SK-N-SH treated with all-trans-retinoic acid at 6 μM for 48 hours (cell line): ENCODE results near the gene EFNA3.

Experiments used
- ATAC-seq: fragments of 200-7000 bp; cut with Tn5 transposase; 3 replicates; pipeline ENCODE4 v1.9.1; 2020; ENCODE audit warnings: mild to moderate bottlenecking, moderate library complexity
- ARNTL ChIP-seq: fragments of 450-650 bp; formaldehyde crosslinking; IDR thresholded peaks from 2 replicates; pipeline ENCODE4 v1.5.0; 2020; ENCODE audit warnings: low read depth, mild to moderate bottlenecking, moderate library complexity, borderline replicate concordance
- BACH2 ChIP-seq: fragments of 250-450 bp; sonication (Bioruptor Pico); IDR thresholded peaks from 2 replicates; pipeline ENCODE4 v1.9.0; 2021; ENCODE audit warnings: mild to moderate bottlenecking, borderline replicate concordance
- CREB5 ChIP-seq: fragments of 250-450 bp; sonication (Bioruptor Pico); IDR thresholded peaks from 2 replicates; pipeline ENCODE4 v1.5.1; 2020; ENCODE audit warnings: low read depth, mild to moderate bottlenecking, moderate library complexity
- CSDC2 ChIP-seq: fragments of 250-450 bp; sonication (Bioruptor Pico); IDR thresholded peaks from 2 replicates; pipeline ENCODE4 v1.5.0; 2020; ENCODE audit warnings: mild to moderate bottlenecking, moderate library complexity
- CSRNP3 ChIP-seq: fragments of 250-450 bp; sonication (Bioruptor Pico); IDR thresholded peaks from 2 replicates; pipeline ENCODE4 v1.5.1; 2021; ENCODE audit warnings: mild to moderate bottlenecking, moderate library complexity
- ESRRG ChIP-seq: fragments of 250-450 bp; sonication (Bioruptor Pico); IDR thresholded peaks from 2 replicates; pipeline ENCODE4 v1.6.1; 2021; ENCODE audit warnings: mild to moderate bottlenecking
- GLIS3 ChIP-seq: fragments of 250-450 bp; sonication (Bioruptor Pico); IDR thresholded peaks from 2 replicates; pipeline ENCODE4 v1.5.0; 2020; ENCODE audit warnings: mild to moderate bottlenecking, moderate library complexity
- ISL1 ChIP-seq: fragments of 250-450 bp; sonication (Bioruptor Pico); IDR thresholded peaks from 2 replicates; pipeline ENCODE4 v2.1.2; 2022; ENCODE audit warnings: mild to moderate bottlenecking, moderate library complexity
- OSR1 ChIP-seq: fragments of 250-450 bp; sonication (Bioruptor Pico); IDR thresholded peaks from 2 replicates; pipeline ENCODE4 v1.8.0; 2022; ENCODE audit warnings: moderate library complexity, mild to moderate bottlenecking, inconsistent platforms
- PATZ1 ChIP-seq: fragments of 250-450 bp; sonication (Bioruptor Pico); IDR thresholded peaks from 2 replicates; pipeline ENCODE4 v1.8.0; 2020; ENCODE audit warnings: mild to moderate bottlenecking, moderate library complexity, borderline replicate concordance
- POU6F1 ChIP-seq: fragments of 250-450 bp; sonication (Bioruptor Pico); IDR thresholded peaks from 2 replicates; pipeline ENCODE4 v1.8.0; 2021; ENCODE audit warnings: low read depth, mild to moderate bottlenecking, moderate library complexity, borderline replicate concordance
- PPARA ChIP-seq: fragments of 250-450 bp; sonication (Bioruptor Pico); IDR thresholded peaks from 2 replicates; pipeline ENCODE4 v1.5.0; 2020; ENCODE audit warnings: mild to moderate bottlenecking, borderline replicate concordance
- SNAI2 ChIP-seq: fragments of 250-450 bp; sonication (Bioruptor Pico); IDR thresholded peaks from 2 replicates; pipeline ENCODE4 v1.5.0; 2020; ENCODE audit warnings: mild to moderate bottlenecking, moderate library complexity
- TCF4 ChIP-seq: fragments of 250-450 bp; sonication (Bioruptor Pico); IDR thresholded peaks from 2 replicates; pipeline ENCODE4 v1.8.0; 2021; ENCODE audit warnings: mild to moderate bottlenecking, moderate library complexity, borderline replicate concordance
- TOX ChIP-seq: fragments of 250-450 bp; sonication (Bioruptor Pico); IDR thresholded peaks from 2 replicates; pipeline ENCODE4 v1.8.0; 2021; ENCODE audit warnings: mild to moderate bottlenecking, moderate library complexity, borderline replicate concordance
- TSHZ2 ChIP-seq: fragments of 250-450 bp; sonication (Bioruptor Pico); IDR thresholded peaks from 2 replicates; pipeline ENCODE4 v1.5.0; 2020; ENCODE audit warnings: mild to moderate bottlenecking, moderate library complexity
- ZNF565 ChIP-seq: fragments of 450-650 bp; formaldehyde crosslinking; conservative IDR thresholded peaks from 2 replicates; pipeline ENCODE4 v1.5.0; 2020; ENCODE audit warnings: low read depth, mild to moderate bottlenecking, moderate library complexity
- ZNF70 ChIP-seq: fragments of 450-650 bp; formaldehyde crosslinking; IDR thresholded peaks from 2 replicates; pipeline ENCODE4 v1.5.0; 2020; ENCODE audit warnings: mild to moderate bottlenecking, moderate library complexity

EFNA3 gene

GRCh38 chr1:155080312-155081228 is 1.9 kb downstream of the EFNA3 start:
- no peak for TF ChIP-seq TOX (CRISPR knock-in tag)
- TF ChIP-seq CSRNP3 (CRISPR knock-in tag) = no peak
- no peak for TF ChIP-seq TCF4 (CRISPR knock-in tag)
- no peak for TF ChIP-seq PATZ1 (CRISPR knock-in tag)
- TF ChIP-seq ARNTL = peak; percentile 70; the same call in 1 of the 2 replicates
- no peak for ATAC-seq

- no peak for ATAC-seq
- TF ChIP-seq SNAI2 (no peak), ZNF565 (CRISPR knock-in tag) (no peak), ZNF70 (CRISPR knock-in tag) (no peak), TOX (CRISPR knock-in tag) (no peak), PATZ1 (CRISPR knock-in tag) (no peak)
Observed at GRCh38 chr1:155081472-155082300, 3.0 kb downstream of the EFNA3 start.

GRCh38 chr1:155082301-155083051 is 3.8 kb downstream of the EFNA3 start:
- ATAC-seq = no peak
- TF ChIP-seq BACH2 (CRISPR knock-in tag) = no peak
- no peak for TF ChIP-seq CSDC2 (CRISPR knock-in tag)
- TF ChIP-seq TOX (CRISPR knock-in tag) = no peak
- TF ChIP-seq SNAI2 = no peak
- TF ChIP-seq PPARA = no peak
- no peak for TF ChIP-seq ARNTL
- no peak for TF ChIP-seq CREB5
- no peak for TF ChIP-seq POU6F1 (CRISPR knock-in tag)
- TF ChIP-seq ISL1 (CRISPR knock-in tag) = no peak

GRCh38 chr1:155083052-155083541 is 4.5 kb downstream of the EFNA3 start:
- no peak for ATAC-seq
- TF ChIP-seq PATZ1 (CRISPR knock-in tag) = no peak
- no peak for TF ChIP-seq ISL1 (CRISPR knock-in tag)
- TF ChIP-seq TOX (CRISPR knock-in tag) = no peak
- TF ChIP-seq BACH2 (CRISPR knock-in tag) = no peak
- no peak for TF ChIP-seq CSDC2 (CRISPR knock-in tag)
- TF ChIP-seq OSR1 (CRISPR knock-in tag) = no peak
- no peak for TF ChIP-seq ESRRG (CRISPR knock-in tag)
- TF ChIP-seq TSHZ2 (CRISPR knock-in tag) = no peak
- no peak for TF ChIP-seq ZNF565 (CRISPR knock-in tag)
- no peak for TF ChIP-seq GLIS3 (CRISPR knock-in tag)
